Fibroblast of skin of abdomen (primary cell): ENCODE results near the gene C17orf58.

ENCODE experiments used
- DNase-seq: peaks from one replicate; pipeline ENCODE4 v3.0.0-alpha.2; 2013

Gene C17orf58

DNA sequence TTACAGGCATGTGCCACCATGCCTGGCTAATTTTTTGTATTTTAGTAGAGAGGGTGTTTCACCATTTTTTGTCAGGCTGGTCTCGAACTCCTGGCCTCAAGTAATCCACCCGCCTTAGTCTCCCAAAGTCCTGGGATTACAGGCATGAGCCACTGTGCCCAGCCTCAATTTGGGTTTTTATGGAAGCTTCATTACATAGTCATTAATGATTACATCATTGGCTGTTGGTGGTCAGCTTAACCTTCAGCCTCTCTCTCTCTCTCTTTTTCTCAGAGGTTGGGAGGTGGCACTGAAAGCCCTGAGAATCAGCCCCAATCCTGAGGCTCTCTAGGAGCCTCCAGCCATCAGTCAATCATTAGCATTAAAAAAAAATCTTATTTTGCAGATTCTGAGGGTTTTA, 45.3 kb downstream of the C17orf58 start:
- no peak for DNase-seq

DNA sequence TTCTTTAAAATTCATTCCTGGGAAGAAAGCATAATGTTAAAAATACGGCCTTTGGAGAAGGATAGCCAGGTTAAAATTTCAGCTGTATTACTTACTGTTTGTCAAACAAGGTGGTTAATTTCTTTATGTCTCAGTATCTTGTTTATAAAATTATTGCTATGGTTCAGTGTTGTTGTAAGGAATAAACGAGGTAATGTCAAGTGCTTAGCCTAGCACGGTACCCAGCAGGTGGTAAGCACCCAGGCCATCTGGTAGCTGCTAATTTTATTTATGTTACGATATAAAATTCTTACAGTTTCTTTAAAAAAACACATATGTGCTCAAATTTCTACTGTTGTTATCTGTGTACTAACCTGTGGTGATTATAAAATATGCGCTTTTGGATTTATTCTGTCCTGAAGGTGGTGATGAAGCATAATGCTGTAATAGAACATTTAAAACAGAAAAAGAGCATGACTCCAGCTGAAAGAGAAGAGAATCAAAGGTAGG, 48.9 kb downstream of the C17orf58 start:
- DNase-seq = no peak

DNA sequence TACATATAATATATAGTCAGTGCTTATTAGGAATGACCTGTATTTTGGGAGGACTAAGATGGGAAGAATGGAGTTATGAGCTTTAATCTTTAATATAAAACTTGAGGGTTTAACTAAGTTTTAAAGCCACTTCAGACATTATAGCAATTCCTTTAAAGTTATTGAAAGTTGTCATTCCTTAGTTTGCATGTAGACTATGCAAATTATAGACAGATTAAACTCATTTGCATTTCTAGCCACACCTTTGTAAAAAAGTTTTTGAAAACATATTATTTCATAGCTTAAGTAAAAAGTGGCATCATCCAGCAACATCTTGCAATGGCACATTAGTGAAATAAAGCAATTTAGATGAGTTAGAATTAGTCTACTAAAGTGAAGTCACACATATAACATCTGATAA, 49.8 kb downstream of the C17orf58 start:
- DNase-seq = no peak

DNA sequence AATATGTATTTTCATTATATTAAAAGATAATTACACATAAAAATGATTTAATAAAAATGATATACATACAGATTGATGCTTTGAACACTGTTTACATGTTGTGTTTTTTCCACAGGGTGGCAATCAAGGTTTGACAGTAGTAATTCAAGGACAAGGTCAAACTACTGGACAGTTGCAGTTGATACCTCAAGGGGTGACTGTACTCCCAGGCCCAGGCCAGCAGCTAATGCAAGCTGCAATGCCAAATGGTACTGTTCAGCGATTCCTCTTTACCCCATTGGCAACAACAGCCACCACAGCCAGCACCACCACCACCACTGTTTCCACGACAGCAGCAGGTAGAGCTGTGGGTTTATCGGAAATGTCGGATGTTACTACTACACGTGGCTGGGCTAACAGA, 52.2 kb downstream of the C17orf58 start:
- DNase-seq = no peak

DNA sequence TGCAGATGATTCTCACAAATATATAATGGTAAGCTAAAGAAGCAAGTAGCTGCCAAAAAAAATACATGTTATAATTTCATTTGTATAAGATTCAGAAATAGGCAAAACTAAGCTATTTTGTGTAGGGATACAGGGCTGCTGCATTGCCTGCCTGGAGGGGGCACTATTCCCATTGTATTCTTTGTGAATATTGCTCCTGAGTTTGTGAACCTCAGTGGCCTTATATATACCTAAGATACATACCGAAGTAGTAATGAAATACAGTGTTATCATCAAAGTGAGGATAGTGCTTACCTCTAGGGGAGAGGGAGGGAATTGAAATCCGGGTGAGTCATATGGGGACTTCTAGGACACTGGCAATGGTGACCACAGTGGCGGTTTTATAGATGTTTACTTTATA, 53.5 kb downstream of the C17orf58 start:
- DNase-seq = no peak
